Neuronal stem cell (in vitro differentiated cells): ENCODE data around the gene TMEM135.

Source experiments
- DNase-seq: peaks from one replicate; pipeline ENCODE4 v3.0.0-alpha.2; 2013; ENCODE audit warnings: low spot score
- H2AFZ ChIP-seq: one replicate; pipeline ENCODE4 v1.6.1; 2013; ENCODE audit warnings: mild to moderate bottlenecking, low read length, inconsistent platforms
- H2AK5ac ChIP-seq: 2 replicates; pipeline ENCODE4 v1.6.1; 2013; ENCODE audit warnings: low read depth, mild to moderate bottlenecking, inconsistent platforms, low read length, moderate library complexity, mixed read lengths
- H2BK120ac ChIP-seq: 2 replicates; pipeline ENCODE4 v1.6.1; 2013; ENCODE audit warnings: low read depth, mild to moderate bottlenecking, inconsistent platforms, low read length, moderate library complexity, mixed read lengths
- H2BK12ac ChIP-seq: one replicate; pipeline ENCODE4 v1.6.1; 2013; ENCODE audit warnings: low read length, inconsistent platforms
- H2BK15ac ChIP-seq: 2 replicates; pipeline ENCODE4 v1.6.1; 2013; ENCODE audit warnings: mild to moderate bottlenecking, low read length, inconsistent platforms, mixed read lengths
- H2BK5ac ChIP-seq: one replicate; pipeline ENCODE4 v1.6.1; 2013; ENCODE audit warnings: inconsistent platforms, mild to moderate bottlenecking, low read length, moderate library complexity
- H3K14ac ChIP-seq: one replicate; pipeline ENCODE4 v1.6.1; 2013; ENCODE audit warnings: low read length, inconsistent platforms
- H3K18ac ChIP-seq: 2 replicates; pipeline ENCODE4 v1.6.1; 2013; ENCODE audit warnings: low read length, inconsistent platforms
- H3K23ac ChIP-seq: 2 replicates; pipeline ENCODE4 v1.6.1; 2013; ENCODE audit warnings: low read depth, mild to moderate bottlenecking, mixed read lengths, low read length, inconsistent platforms; ENCODE audit not compliant: poor library complexity
- H3K27ac ChIP-seq: replicated peaks from 3 replicates; pipeline ENCODE4 v1.5.1; 2013; ENCODE audit warnings: low read length, inconsistent platforms
- H3K27me3 ChIP-seq, 3 experiments: 2 replicates each; pipeline ENCODE4 v1.6.1; 2013; ENCODE audit warnings: low read length in 3 of 3, mild to moderate bottlenecking in 2 of 3, inconsistent platforms in 1 of 3, low read depth in 1 of 3, mixed read lengths in 1 of 3, moderate library complexity in 1 of 3; ENCODE audit not compliant: control insufficient read depth in 3 of 3, insufficient read depth in 3 of 3
- H3K36me3 ChIP-seq, 2 donors: replicated peaks in 1 of 2; 2 replicates each; pipeline ENCODE4 v1.6.1; 2013; ENCODE audit warnings: low read length in 2 of 2; ENCODE audit not compliant: control insufficient read depth in 2 of 2, insufficient read depth in 2 of 2
- H3K4ac ChIP-seq: 2 replicates; pipeline ENCODE4 v1.6.1; 2013; ENCODE audit warnings: inconsistent platforms, mild to moderate bottlenecking, low read length, moderate library complexity
- H3K4me1 ChIP-seq, 2 donors: 1 replicate in 1 of 2; 2 replicates in 1 of 2; pipeline ENCODE4 v1.6.1; 2013; ENCODE audit warnings: low read length in 2 of 2, low read depth in 1 of 2; ENCODE audit not compliant: control insufficient read depth in 2 of 2, insufficient read depth in 1 of 2
- H3K4me2 ChIP-seq: one replicate; pipeline ENCODE4 v1.6.1; 2013; ENCODE audit warnings: mild to moderate bottlenecking, low read length, inconsistent platforms; ENCODE audit not compliant: insufficient read depth, poor library complexity, severe bottlenecking
- H3K4me3 ChIP-seq, 2 donors: 2 replicates each; pipeline ENCODE4 v1.5.1; 2013; ENCODE audit warnings: low read length in 2 of 2, mild to moderate bottlenecking in 2 of 2, inconsistent platforms in 1 of 2, moderate library complexity in 1 of 2
- H3K79me1 ChIP-seq: one replicate; pipeline ENCODE4 v1.6.1; 2013; ENCODE audit warnings: low read depth, mild to moderate bottlenecking, inconsistent platforms, low read length, moderate library complexity
- H3K9ac ChIP-seq: one replicate; pipeline ENCODE4 v1.6.1; 2013; ENCODE audit warnings: mild to moderate bottlenecking, low read depth, low read length, inconsistent platforms; ENCODE audit not compliant: poor library complexity
- H3K9me3 ChIP-seq, 2 donors: replicated peaks in 1 of 2; 2 replicates each; pipeline versions ENCODE3 to v1.6.1; 2013; ENCODE audit warnings: low read length in 2 of 2, mild to moderate bottlenecking in 2 of 2, inconsistent platforms in 1 of 2, low read depth in 1 of 2, mixed read lengths in 1 of 2, moderate library complexity in 1 of 2; ENCODE audit not compliant: control insufficient read depth in 2 of 2, insufficient read depth in 1 of 2
- H4K8ac ChIP-seq: one replicate; pipeline ENCODE4 v1.6.1; 2013; ENCODE audit warnings: low read depth, mild to moderate bottlenecking, inconsistent platforms, low read length, moderate library complexity
- H4K91ac ChIP-seq: one replicate; pipeline ENCODE4 v1.6.1; 2013; ENCODE audit warnings: low read length, low read depth, mild to moderate bottlenecking, inconsistent platforms; ENCODE audit not compliant: poor library complexity
- WGBS, 2 donors: extraction: QIAGEN DNeasy Blood & Tissue Kit; methylation state at CpG; one replicate each; pipeline ENCODE4 v1.1.7; 2013; ENCODE audit warnings: missing lambda C conversion rate in 2 of 2, mixed read lengths in 1 of 2; ENCODE audit not compliant: insufficient read length in 2 of 2, insufficient replicate concordance in 1 of 2; ENCODE audit errors: extremely low coverage in 2 of 2; 5-methylcytosine and 5-hydroxymethylcytosine counted together

Gene TMEM135

GRCh38 chr11:87136236-87136635 is 98.5 kb downstream of the TMEM135 start:
- no peak overlapping the region for H2AFZ ChIP-seq
- H3K14ac ChIP-seq: no peak overlapping the region
- no peak overlapping the region for H3K4ac ChIP-seq
- no peak overlapping the region for H2BK5ac ChIP-seq
- H3K4me2 ChIP-seq: no peak overlapping the region
- H3K9me3 ChIP-seq: peaks cover 5 to 8% of the 10 kb centered on the region in 2 donors
- no peak overlapping the region for H2BK15ac ChIP-seq
- no peak overlapping the region for H2BK120ac ChIP-seq
- no peak overlapping the region for H3K27ac ChIP-seq
- DNase-seq: no peak
- H3K27me3 ChIP-seq: peaks cover 0 to 2% (median 0%) of the 10 kb centered on the region in 3 experiments
- no peak overlapping the region for H4K8ac ChIP-seq
- H3K9ac ChIP-seq: no peak overlapping the region
- peaks cover 0 to 1% of the 10 kb centered on the region in 2 donors for H3K36me3 ChIP-seq
- H3K4me3 ChIP-seq: no peak overlapping the region
- H2BK12ac ChIP-seq: no peak overlapping the region
- no peak overlapping the region for H2AK5ac ChIP-seq
- H4K91ac ChIP-seq: no peak overlapping the region
- H3K23ac ChIP-seq: no peak overlapping the region
- no peak overlapping the region for H3K18ac ChIP-seq
- WGBS, 2 donors: no CpG with 5 or more reads among the region's 1 CpG
- H3K4me1 ChIP-seq: no peaks in the 10 kb centered on the region
- H3K79me1 ChIP-seq: no peaks in the 10 kb centered on the region

GRCh38 chr11:87137711-87138110 is 100.0 kb downstream of the TMEM135 start:
- Histone ChIP-seq H3K4ac (no peak overlapping the region), H3K9ac (no peak overlapping the region), H3K4me1 (no peaks in the 10 kb centered on the region), H4K91ac (no peak overlapping the region), H3K9me3 (peaks cover 2 to 4% of the 10 kb centered on the region in 2 donors), H2BK15ac (no peak overlapping the region), H3K79me1 (no peaks in the 10 kb centered on the region), H3K36me3 (peaks cover 0 to 1% of the 10 kb centered on the region in 2 donors), H3K18ac (no peak overlapping the region), H3K23ac (no peak overlapping the region), H3K14ac (no peak overlapping the region), H3K4me3 (no peak overlapping the region), H3K27me3 (peaks cover 0 to 2% (median 0%) of the 10 kb centered on the region in 3 experiments), H3K27ac (no peak overlapping the region), H2AFZ (no peak overlapping the region), H2AK5ac (no peak overlapping the region), H2BK5ac (no peak overlapping the region), H3K4me2 (no peak overlapping the region), H2BK12ac (no peak overlapping the region), H2BK120ac (no peak overlapping the region), H4K8ac (no peak overlapping the region)
- no CpG with 5 or more reads among the region's 2 CpGs for WGBS, 2 donors
- DNase-seq: no peak

GRCh38 chr11:87139475-87139874 is 101.7 kb downstream of the TMEM135 start:
- no peak overlapping the region for H2BK5ac ChIP-seq
- H3K14ac ChIP-seq: no peak overlapping the region
- no CpG with 5 or more reads among the region's 1 CpG for WGBS, 2 donors
- no peak overlapping the region for H3K4me2 ChIP-seq
- no peak overlapping the region for H2AFZ ChIP-seq
- H4K8ac ChIP-seq: no peak overlapping the region
- H3K27ac ChIP-seq: no peak overlapping the region
- no peak overlapping the region for H3K4ac ChIP-seq
- H2AK5ac ChIP-seq: no peak overlapping the region
- H3K4me1 ChIP-seq: peaks cover 0 to 2% of the 10 kb centered on the region in 2 donors
- peaks cover 0 to 4% of the 10 kb centered on the region in 2 donors for H3K9me3 ChIP-seq
- H3K79me1 ChIP-seq: no peaks in the 10 kb centered on the region
- no peak overlapping the region for H3K18ac ChIP-seq
- no peak overlapping the region for H2BK15ac ChIP-seq
- H3K27me3 ChIP-seq: no peaks in the 10 kb centered on the region
- no peak overlapping the region for H2BK12ac ChIP-seq
- H2BK120ac ChIP-seq: no peak overlapping the region
- H3K23ac ChIP-seq: no peak overlapping the region
- H3K9ac ChIP-seq: no peak overlapping the region
- no peak for DNase-seq
- H3K36me3 ChIP-seq: no peaks in the 10 kb centered on the region
- no peak overlapping the region for H4K91ac ChIP-seq
- H3K4me3 ChIP-seq: no peak overlapping the region

GRCh38 chr11:87141322-87141721 is 103.6 kb downstream of the TMEM135 start:
- no peak overlapping the region for H2BK120ac ChIP-seq
- no peaks in the 10 kb centered on the region for H3K79me1 ChIP-seq
- H3K27me3 ChIP-seq: no peaks in the 10 kb centered on the region
- H2AK5ac ChIP-seq: no peak overlapping the region
- H3K4me2 ChIP-seq: no peak overlapping the region
- H2BK15ac ChIP-seq: no peak overlapping the region
- H3K27ac ChIP-seq: no peak overlapping the region
- H3K9ac ChIP-seq: no peak overlapping the region
- H3K4me3 ChIP-seq: no peak overlapping the region
- DNase-seq: no peak
- H3K18ac ChIP-seq: no peak overlapping the region
- H3K4me1 ChIP-seq: peaks cover 0 to 2% of the 10 kb centered on the region in 2 donors
- no peak overlapping the region for H4K8ac ChIP-seq
- H3K14ac ChIP-seq: no peak overlapping the region
- H3K4ac ChIP-seq: no peak overlapping the region
- no peak overlapping the region for H2BK5ac ChIP-seq
- no peak overlapping the region for H2BK12ac ChIP-seq
- WGBS, 2 donors: no CpG with 5 or more reads among the region's 2 CpGs
- H4K91ac ChIP-seq: no peak overlapping the region
- no peaks in the 10 kb centered on the region for H3K36me3 ChIP-seq
- no peak overlapping the region for H2AFZ ChIP-seq
- H3K23ac ChIP-seq: no peak overlapping the region
- H3K9me3 ChIP-seq: peaks cover 0 to 4% of the 10 kb centered on the region in 2 donors
